Measurements from ENCODE around the gene GAB2.
A peak's percentile ranks its signal among the peaks of the same experiment; 100 is the strongest.

The GAB2 gene

GRCh38 chr11:78392854-78393253 is 24.8 kb downstream of the GAB2 start:
- Histone ChIP-seq H3K4me1 (peaks cover 34% of the 10 kb centered on the region), H3K27me3 (no peaks in the 10 kb centered on the region), H4K20me1 (peaks cover 100% of the 10 kb centered on the region), H3K4me3 (no peak overlapping the region), H3K9ac (no peak overlapping the region), H3K27ac (no peak overlapping the region), H3K36me3 (peaks cover 65% of the 10 kb centered on the region), H3K9me3 (peaks cover 55% of the 10 kb centered on the region), H3K4me2 (peak overlapping the region; percentile 25)
- TF ChIP-seq Cebpa-rat (IDR thresholded peaks at IDR 0.05) = no peak

- H3K27ac ChIP-seq = no peak overlapping the region
- no peak overlapping the region for H3K9ac ChIP-seq
- peaks cover 75% of the 10 kb centered on the region for H3K36me3 ChIP-seq
- peaks cover 27% of the 10 kb centered on the region for H3K4me1 ChIP-seq
- TF ChIP-seq Cebpa-rat (IDR thresholded peaks at IDR 0.05) = no peak
- peaks cover 100% of the 10 kb centered on the region for H4K20me1 ChIP-seq
- no peak overlapping the region for H3K4me2 ChIP-seq
- H3K27me3 ChIP-seq = no peaks in the 10 kb centered on the region
- peaks cover 69% of the 10 kb centered on the region for H3K9me3 ChIP-seq
- H3K4me3 ChIP-seq = no peak overlapping the region
Observed at GRCh38 chr11:78391424-78391823, 26.2 kb downstream of the GAB2 start.

GRCh38 chr11:78390809-78391208 is 26.8 kb downstream of the GAB2 start:
- Histone ChIP-seq H3K4me2 (no peak overlapping the region), H3K4me3 (no peak overlapping the region), H4K20me1 (peaks cover 100% of the 10 kb centered on the region), H3K9ac (no peak overlapping the region), H3K27ac (no peak overlapping the region), H3K9me3 (peaks cover 76% of the 10 kb centered on the region), H3K4me1 (peaks cover 27% of the 10 kb centered on the region), H3K27me3 (no peaks in the 10 kb centered on the region), H3K36me3 (peaks cover 81% of the 10 kb centered on the region)
- TF ChIP-seq Cebpa-rat (IDR thresholded peaks at IDR 0.05) = no peak

- Histone ChIP-seq H3K36me3 (peaks cover 86% of the 10 kb centered on the region), H3K4me3 (no peak overlapping the region), H3K27me3 (no peaks in the 10 kb centered on the region), H4K20me1 (peaks cover 100% of the 10 kb centered on the region), H3K9me3 (peaks cover 93% of the 10 kb centered on the region), H3K9ac (no peak overlapping the region), H3K4me1 (peaks cover 6% of the 10 kb centered on the region; the same call in 1 of the 2 replicates), H3K4me2 (no peak overlapping the region), H3K27ac (no peak overlapping the region)
- no peak for TF ChIP-seq Cebpa-rat (IDR thresholded peaks at IDR 0.05)
Observed at GRCh38 chr11:78386215-78386941, 31.2 kb downstream of the GAB2 start.

GRCh38 chr11:78385205-78385604 is 32.4 kb downstream of the GAB2 start:
- H3K9me3 ChIP-seq = peaks cover 81% of the 10 kb centered on the region
- H3K4me2 ChIP-seq = no peak overlapping the region
- no peak overlapping the region for H3K27ac ChIP-seq
- H4K20me1 ChIP-seq = peaks cover 99% of the 10 kb centered on the region
- H3K4me3 ChIP-seq = no peak overlapping the region
- TF ChIP-seq Cebpa-rat (IDR thresholded peaks at IDR 0.05) = no peak
- no peaks in the 10 kb centered on the region for H3K27me3 ChIP-seq
- no peak overlapping the region for H3K9ac ChIP-seq
- peaks cover 76% of the 10 kb centered on the region for H3K36me3 ChIP-seq
- H3K4me1 ChIP-seq = peaks cover 2% of the 10 kb centered on the region

GRCh38 chr11:78384231-78384630 is 33.4 kb downstream of the GAB2 start:
- Histone ChIP-seq H3K36me3 (peaks cover 68% of the 10 kb centered on the region), H3K27ac (no peak overlapping the region), H3K9me3 (peaks cover 71% of the 10 kb centered on the region), H4K20me1 (peaks cover 99% of the 10 kb centered on the region), H3K4me1 (peaks cover 12% of the 10 kb centered on the region), H3K9ac (no peak overlapping the region), H3K4me2 (no peak overlapping the region), H3K27me3 (no peaks in the 10 kb centered on the region), H3K4me3 (no peak overlapping the region)
- no peak for TF ChIP-seq Cebpa-rat (IDR thresholded peaks at IDR 0.05)

- no peak for TF ChIP-seq Cebpa-rat (IDR thresholded peaks at IDR 0.05)
- peaks cover 99% of the 10 kb centered on the region for H4K20me1 ChIP-seq
- H3K36me3 ChIP-seq = peaks cover 64% of the 10 kb centered on the region
- peaks cover 20% of the 10 kb centered on the region for H3K4me1 ChIP-seq
- H3K9me3 ChIP-seq = peaks cover 66% of the 10 kb centered on the region
- no peak overlapping the region for H3K9ac ChIP-seq
- H3K27ac ChIP-seq = no peak overlapping the region
- no peaks in the 10 kb centered on the region for H3K27me3 ChIP-seq
- no peak overlapping the region for H3K4me2 ChIP-seq
- no peak overlapping the region for H3K4me3 ChIP-seq
Observed at GRCh38 chr11:78381865-78382264, 35.8 kb downstream of the GAB2 start.

- H3K4me2 ChIP-seq = 0 out of 2 replicates have a peak overlapping the region, but pooled peaks have one; percentile 45
- H3K27me3 ChIP-seq = no peaks in the 10 kb centered on the region
- no peak overlapping the region for H3K9ac ChIP-seq
- H3K4me1 ChIP-seq = peaks cover 20% of the 10 kb centered on the region
- peaks cover 61% of the 10 kb centered on the region for H3K36me3 ChIP-seq
- peaks cover 63% of the 10 kb centered on the region for H3K9me3 ChIP-seq
- peaks cover 99% of the 10 kb centered on the region for H4K20me1 ChIP-seq
- no peak overlapping the region for H3K27ac ChIP-seq
- no peak overlapping the region for H3K4me3 ChIP-seq
- no peak for TF ChIP-seq Cebpa-rat (IDR thresholded peaks at IDR 0.05)
Observed at GRCh38 chr11:78380615-78381051, 37.0 kb downstream of the GAB2 start.

- no peaks in the 10 kb centered on the region for H3K27me3 ChIP-seq
- peak overlapping the region; percentile 45 for H3K4me2 ChIP-seq
- H3K9me3 ChIP-seq = peaks cover 50% of the 10 kb centered on the region
- H3K27ac ChIP-seq = no peak overlapping the region
- H3K4me1 ChIP-seq = peaks cover 20% of the 10 kb centered on the region
- no peak overlapping the region; the same call in 1 of the 2 replicates for H3K4me3 ChIP-seq
- H3K9ac ChIP-seq = no peak overlapping the region
- peaks cover 99% of the 10 kb centered on the region for H4K20me1 ChIP-seq
- H3K36me3 ChIP-seq = peaks cover 46% of the 10 kb centered on the region
- TF ChIP-seq Cebpa-rat (IDR thresholded peaks at IDR 0.05) = no peak
Observed at GRCh38 chr11:78379039-78379670, 38.5 kb downstream of the GAB2 start.

Measured in BLaER1 (cell line).